GM23338 (cell line): Measurements from ENCODE around the gene CBY1. TPM values are rescaled to one million over a fixed set of nuclear protein-coding genes. Genes with fewer than 3 reads are reported as not detected.

ENCODE experiments used
- ATAC-seq: fragments of 200-7000 bp; cut with Tn5 transposase; 3 replicates; pipeline ENCODE4 v1.9.1; 2020
- DNase-seq: peaks from one replicate; pipeline ENCODE4 v3.0.0-alpha.2; 2015; ENCODE audit warnings: low spot score
- H2AFZ ChIP-seq: fragments of 200-600 bp; sonication (generic); 2 replicates; pipeline ENCODE4 v1.8.0; 2016; ENCODE audit warnings: antibody characterized with exemption, mild to moderate bottlenecking, moderate library complexity
- H3F3A ChIP-seq: fragments of 200-600 bp; sonication (generic); replicated peaks from 2 replicates; pipeline ENCODE4 v1.8.0; 2017; ENCODE audit warnings: antibody characterized with exemption, mixed run types, low read depth
- H3K27ac ChIP-seq: fragments of 200-600 bp; sonication (generic); 2 replicates; pipeline ENCODE4 v1.6.1; 2016; ENCODE audit warnings: low read depth
- H3K27me3 ChIP-seq: fragments of 200-600 bp; sonication (generic); 2 replicates; pipeline ENCODE4 v1.8.0; 2016; ENCODE audit warnings: mild to moderate bottlenecking, mixed run types, moderate library complexity; ENCODE audit not compliant: insufficient read depth
- H3K36me3 ChIP-seq: fragments of 200-600 bp; sonication (generic); 2 replicates; pipeline ENCODE4 v1.8.0; 2016; ENCODE audit warnings: mild to moderate bottlenecking; ENCODE audit not compliant: insufficient read depth
- H3K4me1 ChIP-seq: fragments of 200-600 bp; sonication (generic); 2 replicates; pipeline ENCODE4 v1.8.0; 2016; ENCODE audit warnings: mild to moderate bottlenecking, moderate library complexity; ENCODE audit not compliant: insufficient read depth
- H3K4me2 ChIP-seq: fragments of 200-600 bp; sonication (generic); 2 replicates; pipeline ENCODE4 v1.7.1; 2017; ENCODE audit warnings: mixed run types
- H3K4me3 ChIP-seq: fragments of 200-600 bp; sonication (generic); 2 replicates; pipeline ENCODE4 v1.6.1; 2016; ENCODE audit warnings: mixed run types
- H3K79me2 ChIP-seq: fragments of 200-600 bp; sonication (generic); replicated peaks from 2 replicates; pipeline ENCODE4 v1.8.0; 2017; ENCODE audit warnings: mild to moderate bottlenecking; ENCODE audit not compliant: insufficient read depth
- H3K9me2 ChIP-seq: fragments of 200-600 bp; sonication (generic); 2 replicates; pipeline ENCODE4 v1.8.0; 2017; ENCODE audit not compliant: insufficient read depth
- H4K20me1 ChIP-seq: fragments of 200-600 bp; sonication (generic); replicated peaks from 2 replicates; pipeline ENCODE4 v1.8.0; 2017; ENCODE audit warnings: mild to moderate bottlenecking; ENCODE audit not compliant: insufficient read depth
- H3K27ac Mint-ChIP-seq: 2 replicates; pipeline ENCODE4 v1.8.0; 2020; ENCODE audit warnings: inconsistent platforms, mild to moderate bottlenecking, moderate library complexity, mixed read lengths
- H3K27me3 Mint-ChIP-seq: 3 replicates; pipeline ENCODE4 v1.8.0; 2022; ENCODE audit warnings: low read depth, mild to moderate bottlenecking, moderate library complexity, mixed read lengths, inconsistent platforms; ENCODE audit not compliant: insufficient read depth, poor library complexity
- H3K36me3 Mint-ChIP-seq: 3 replicates; pipeline ENCODE4 v1.8.0; 2021; ENCODE audit warnings: low read depth, mild to moderate bottlenecking, inconsistent platforms, moderate library complexity, mixed read lengths
- H3K4me1 Mint-ChIP-seq: 3 replicates; pipeline ENCODE4 v1.8.0; 2020; ENCODE audit warnings: mild to moderate bottlenecking, inconsistent platforms, mixed read lengths
- H3K4me3 Mint-ChIP-seq: 3 replicates; pipeline ENCODE4 v1.8.0; 2021; ENCODE audit warnings: moderate library complexity, mild to moderate bottlenecking, inconsistent platforms, mixed read lengths
- H3K9me3 Mint-ChIP-seq: 3 replicates; pipeline ENCODE4 v1.8.0; 2020; ENCODE audit warnings: moderate library complexity, mild to moderate bottlenecking, inconsistent platforms, mixed read lengths
- CREB1 ChIP-seq: fragments of 250-450 bp; sonication (Bioruptor Pico); IDR thresholded peaks from 2 replicates; pipeline ENCODE4 v1.5.0; 2020; ENCODE audit warnings: low read depth, mild to moderate bottlenecking, moderate library complexity
- CTCF ChIP-seq, 2 experiments: fragments of 200-600 bp in 1 of 2; sonication (generic) in 1 of 2; conservative IDR thresholded peaks; 2 replicates each; pipeline versions ENCODE4 v1.5.1 to v1.6.1; 2016 to 2017; ENCODE audit warnings: antibody characterized with exemption in 2 of 2, low read depth in 2 of 2, mild to moderate bottlenecking in 2 of 2, moderate library complexity in 1 of 2
- ETS1 ChIP-seq: IDR thresholded peaks from 2 replicates; pipeline ENCODE4 v1.6.1; 2016; ENCODE audit warnings: antibody characterized with exemption
- EZH2 ChIP-seq: fragments of 200-600 bp; sonication (generic); IDR thresholded peaks from one replicate; pipeline ENCODE4 v1.8.0; 2017; ENCODE audit warnings: antibody characterized with exemption, mild to moderate bottlenecking, low read depth; ENCODE audit not compliant: unreplicated experiment
- EZH2phosphoT487 ChIP-seq: fragments of 200-600 bp; sonication (generic); IDR thresholded peaks from one replicate; pipeline ENCODE4 v1.8.1; 2018; ENCODE audit warnings: antibody characterized with exemption; ENCODE audit not compliant: unreplicated experiment
- JUNB ChIP-seq: IDR thresholded peaks from one replicate; pipeline ENCODE4 v1.6.1; 2016; ENCODE audit warnings: antibody characterized with exemption; ENCODE audit not compliant: unreplicated experiment
- POLR2AphosphoS5 ChIP-seq: IDR thresholded peaks from 2 replicates; pipeline ENCODE4 v1.6.1; 2016; ENCODE audit warnings: antibody characterized with exemption, low read depth
- STAT1 ChIP-seq: IDR thresholded peaks from one replicate; pipeline ENCODE4 v1.6.1; 2016; ENCODE audit warnings: antibody characterized with exemption; ENCODE audit not compliant: unreplicated experiment
- ZNF462 ChIP-seq: fragments of 250-450 bp; sonication (Bioruptor Pico); IDR thresholded peaks from 2 replicates; pipeline ENCODE4 v1.5.0; 2020; ENCODE audit warnings: mild to moderate bottlenecking, moderate library complexity
- polyA plus RNA-seq: library from polyadenylated mRNA; unstranded; fragments of >200 nt; fragmentation: Nextera tagmentation; extraction: Ambion mirVana; gene quantifications from 2 replicates; pipeline ENCODE4 v1.2.1, GENCODE V29; 2016
- total RNA-seq: library from RNA; depleted of rRNA; stranded (reverse); fragments of >200 nt; shearing (Covaris generic); gene quantifications from 2 replicates; pipeline ENCODE4 v1.2.3, GENCODE V29; 2014

CBY1 gene
- total and polyA plus RNA-seq, 2 experiments from 2014 or later: 12.8 to 36.4 TPM

GRCh38 chr22:38705235-38706100 is 49.0 kb downstream of the CBY1 start, which contains the start of gene GTPBP1:
Gene GTPBP1, plus strand, starts transcription at chr22:38705944. Its CDS starts 12 bp downstream, at chr22:38705956.
- TF ChIP-seq CREB1 (CRISPR knock-in tag) (peak; percentile 92), JUNB (no peak), POLR2AphosphoS5 (peak; percentile 81)
- H3K36me3 Mint-ChIP-seq: peaks cover 4% of the 10 kb centered on the region; the same call in 2 of the 3 replicates
- Histone ChIP-seq H3K27me3 (no peaks in the 10 kb centered on the region), H2AFZ (no peak within 1 kb of the TSS), H4K20me1 (peaks cover 27% of the 10 kb centered on the region), H3K79me2 (peaks cover 42% of the 10 kb centered on the region), H3K4me3 (peak within 1 kb of the TSS; percentile 83), H3K4me2 (peak within 1 kb of the TSS; percentile 91), H3K4me1 (peaks cover 31% of the 10 kb centered on the region), H3F3A (peaks cover 4% of the 10 kb centered on the region; the same call in 1 of the 2 replicates), H3K27ac (peak within 1 kb of the TSS; percentile 85), H3K36me3 (no peaks in the 10 kb centered on the region), H3K9me2 (no peaks in the 10 kb centered on the region)
- peak; percentile 100 for DNase-seq
- peaks cover 51% of the 10 kb centered on the region for H3K4me1 Mint-ChIP-seq
- H3K27me3 Mint-ChIP-seq: peaks cover 20% of the 10 kb centered on the region
- peak within 1 kb of the TSS; percentile 90 for H3K4me3 Mint-ChIP-seq
- H3K27ac Mint-ChIP-seq: peak within 1 kb of the TSS; percentile 100
- H3K9me3 Mint-ChIP-seq: no peaks in the 10 kb centered on the region
- peak; percentile 81 for ATAC-seq

GRCh38 chr22:38706101-38706900 is 49.9 kb downstream of the CBY1 start:
- peaks cover 17% of the 10 kb centered on the region for H3K27me3 Mint-ChIP-seq
- peaks cover 54% of the 10 kb centered on the region for H3K4me1 Mint-ChIP-seq
- peak overlapping the region; percentile 90 for H3K4me3 Mint-ChIP-seq
- Histone ChIP-seq H3K79me2 (peaks cover 51% of the 10 kb centered on the region), H3K4me1 (peaks cover 36% of the 10 kb centered on the region), H3K27ac (no peak overlapping the region), H3K36me3 (peaks cover 4% of the 10 kb centered on the region; the same call in 1 of the 2 replicates), H2AFZ (no peak overlapping the region), H3K27me3 (no peaks in the 10 kb centered on the region), H4K20me1 (peaks cover 36% of the 10 kb centered on the region), H3K4me2 (peak overlapping the region; percentile 91), H3K4me3 (peak overlapping the region; percentile 83), H3K9me2 (no peaks in the 10 kb centered on the region), H3F3A (peaks cover 3% of the 10 kb centered on the region; the same call in 1 of the 2 replicates)
- no peaks in the 10 kb centered on the region for H3K9me3 Mint-ChIP-seq
- 0 out of 2 replicates have a peak overlapping the region, but pooled peaks have one; percentile 48 for H3K27ac Mint-ChIP-seq
- ATAC-seq (peak; percentile 8), DNase-seq (peak; percentile 38)
- peaks cover 11% of the 10 kb centered on the region for H3K36me3 Mint-ChIP-seq
- no peak for TF ChIP-seq CREB1 (CRISPR knock-in tag)
- TF ChIP-seq STAT1: no peak
- TF ChIP-seq EZH2phosphoT487: no peak
- no peak for TF ChIP-seq JUNB
- TF ChIP-seq CTCF (conservative IDR thresholded peaks at IDR 0.05; ENCODE audit: low read depth in 2 of 2): no peak
- TF ChIP-seq ETS1: no peak
- TF ChIP-seq ZNF462 (CRISPR knock-in tag): no peak
- TF ChIP-seq EZH2: no peak
